Osteoblast (primary cell): Measurements from ENCODE around the gene LRRK1. TPM values are rescaled to one million over a fixed set of nuclear protein-coding genes. Genes with fewer than 3 reads are reported as not detected.

ENCODE experiments used
- DNase-seq: peaks from one replicate; pipeline ENCODE4 v3.0.0; 2011; ENCODE audit warnings: low spot score, mixed read lengths; ENCODE audit not compliant: insufficient read length; ENCODE audit errors: missing footprints
- H2AFZ ChIP-seq: 2 replicates; pipeline ENCODE4 v1.6.0; 2011; ENCODE audit warnings: mild to moderate bottlenecking, low read length
- H3K27ac ChIP-seq: 2 replicates; pipeline ENCODE4 v1.5.1; 2011; ENCODE audit warnings: mild to moderate bottlenecking, low read depth, low read length, moderate library complexity
- H3K27me3 ChIP-seq: 2 replicates; pipeline ENCODE4 v1.6.0; 2012; ENCODE audit warnings: mild to moderate bottlenecking, control low read depth, inconsistent platforms, low read length, moderate library complexity; ENCODE audit not compliant: insufficient read depth
- H3K36me3 ChIP-seq: 2 replicates; pipeline ENCODE4 v1.5.1; 2011; ENCODE audit warnings: mild to moderate bottlenecking, low read length, control low read depth, moderate library complexity; ENCODE audit not compliant: insufficient read depth
- H3K4me1 ChIP-seq: 2 replicates; pipeline ENCODE4 v1.5.1; 2011; ENCODE audit warnings: mild to moderate bottlenecking, low read length, control low read depth, moderate library complexity; ENCODE audit not compliant: insufficient read depth
- H3K4me2 ChIP-seq: 2 replicates; pipeline ENCODE4 v1.6.0; 2011; ENCODE audit warnings: mild to moderate bottlenecking, low read length; ENCODE audit not compliant: insufficient read depth
- H3K4me3 ChIP-seq: fragments of 200-600 bp; sonication (generic); 3 replicates; pipeline ENCODE4 v1.5.1; 2012; ENCODE audit warnings: mild to moderate bottlenecking, low read length, inconsistent platforms; ENCODE audit not compliant: insufficient read depth
- H3K79me2 ChIP-seq: 2 replicates; pipeline ENCODE4 v1.6.0; 2012; ENCODE audit warnings: mild to moderate bottlenecking, low read length, control low read depth, inconsistent platforms; ENCODE audit not compliant: insufficient read depth
- H3K9me3 ChIP-seq: 2 replicates; pipeline ENCODE4 v1.5.1; 2011; ENCODE audit warnings: low read depth, low read length, control low read depth
- H4K20me1 ChIP-seq: 2 replicates; pipeline ENCODE4 v1.6.0; 2012; ENCODE audit warnings: mild to moderate bottlenecking, low read length, control low read depth; ENCODE audit not compliant: insufficient read depth
- total RNA-seq: library from RNA; depleted of rRNA; stranded (reverse); fragments of >200 nt; gene quantifications from 2 replicates; pipeline ENCODE4 v1.2.3, GENCODE V29; 2012
- TF ChIP-seq, protein P1 (sequence below): IDR thresholded peaks from 2 replicates; pipeline ENCODE4 v1.5.1; 2011; ENCODE audit warnings: mild to moderate bottlenecking, low read depth, low read length, moderate library complexity; ENCODE audit errors: extremely low read depth

The LRRK1 gene
- total RNA-seq, 1 donor: 15.2 TPM

DNA sequence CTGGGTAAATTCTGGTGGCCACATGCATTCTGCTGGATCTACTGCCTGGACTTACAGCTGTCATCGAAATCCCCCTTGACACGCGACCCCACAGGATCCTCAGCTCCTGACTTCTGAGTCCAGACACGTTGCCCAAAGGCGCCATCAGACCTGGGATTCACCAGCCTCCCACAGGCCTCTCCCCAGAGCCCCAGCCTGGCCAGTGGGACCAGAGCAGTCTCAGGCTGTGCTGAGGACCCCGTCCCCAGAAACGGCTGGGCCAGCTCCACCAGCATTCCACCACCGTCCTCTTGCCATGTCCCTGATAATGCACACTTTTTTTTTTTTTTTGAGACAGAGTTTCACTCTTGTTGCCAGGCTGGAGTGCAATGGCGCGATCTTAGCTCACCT lies 166.1 kb downstream of the LRRK1 start:
- TF ChIP-seq, protein P1, sequence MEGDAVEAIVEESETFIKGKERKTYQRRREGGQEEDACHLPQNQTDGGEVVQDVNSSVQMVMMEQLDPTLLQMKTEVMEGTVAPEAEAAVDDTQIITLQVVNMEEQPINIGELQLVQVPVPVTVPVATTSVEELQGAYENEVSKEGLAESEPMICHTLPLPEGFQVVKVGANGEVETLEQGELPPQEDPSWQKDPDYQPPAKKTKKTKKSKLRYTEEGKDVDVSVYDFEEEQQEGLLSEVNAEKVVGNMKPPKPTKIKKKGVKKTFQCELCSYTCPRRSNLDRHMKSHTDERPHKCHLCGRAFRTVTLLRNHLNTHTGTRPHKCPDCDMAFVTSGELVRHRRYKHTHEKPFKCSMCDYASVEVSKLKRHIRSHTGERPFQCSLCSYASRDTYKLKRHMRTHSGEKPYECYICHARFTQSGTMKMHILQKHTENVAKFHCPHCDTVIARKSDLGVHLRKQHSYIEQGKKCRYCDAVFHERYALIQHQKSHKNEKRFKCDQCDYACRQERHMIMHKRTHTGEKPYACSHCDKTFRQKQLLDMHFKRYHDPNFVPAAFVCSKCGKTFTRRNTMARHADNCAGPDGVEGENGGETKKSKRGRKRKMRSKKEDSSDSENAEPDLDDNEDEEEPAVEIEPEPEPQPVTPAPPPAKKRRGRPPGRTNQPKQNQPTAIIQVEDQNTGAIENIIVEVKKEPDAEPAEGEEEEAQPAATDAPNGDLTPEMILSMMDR: no peak
- Histone ChIP-seq H3K4me1 (peaks cover 9% of the 10 kb centered on the region), H3K9me3 (no peaks in the 10 kb centered on the region), H3K4me3 (no peak overlapping the region), H3K27ac (no peak overlapping the region), H4K20me1 (no peaks in the 10 kb centered on the region), H3K27me3 (no peaks in the 10 kb centered on the region), H3K4me2 (no peak overlapping the region), H3K36me3 (no peaks in the 10 kb centered on the region), H2AFZ (no peak overlapping the region), H3K79me2 (no peaks in the 10 kb centered on the region)
- DNase-seq: no peak

DNA sequence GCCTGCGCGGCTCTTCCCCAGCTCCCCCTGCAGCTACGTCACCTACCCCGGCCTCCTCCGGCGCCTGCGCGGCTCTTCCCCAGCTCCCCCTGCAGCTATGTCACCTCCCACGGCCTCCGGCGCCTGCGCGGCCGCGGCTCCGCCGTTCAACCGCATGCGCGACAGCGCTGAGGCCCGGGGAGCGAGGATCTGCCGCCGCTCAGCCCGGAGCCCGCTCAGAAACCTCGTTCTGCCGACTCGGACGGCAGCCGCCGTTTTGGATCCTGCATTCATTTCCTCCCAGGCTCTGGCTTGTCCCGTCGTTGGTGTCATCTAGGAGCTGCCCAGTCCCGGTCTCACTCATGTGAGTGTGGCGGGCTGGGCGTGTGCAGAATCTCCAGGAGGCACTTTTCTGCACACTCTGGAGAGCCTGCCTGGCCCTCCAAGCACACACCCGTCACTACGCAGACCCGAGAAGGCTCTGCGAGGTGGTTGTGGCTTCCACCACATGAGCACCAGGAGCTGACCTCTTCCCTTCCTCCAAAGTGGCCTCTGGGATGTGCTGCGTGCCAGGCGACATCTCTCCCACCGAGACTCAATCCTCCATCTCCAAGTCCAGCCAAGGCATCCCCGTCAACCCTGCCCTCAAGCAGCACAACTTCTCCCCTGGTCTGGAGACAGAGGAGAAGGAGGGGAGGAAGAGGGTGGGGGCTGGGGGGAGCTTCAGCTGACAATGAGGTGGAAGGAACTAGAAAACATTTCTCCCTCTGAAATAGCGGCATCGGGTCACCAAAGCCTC lies 167.4 kb downstream of the LRRK1 start:
- Histone ChIP-seq H3K4me1 (peaks cover 17% of the 10 kb centered on the region), H3K79me2 (no peaks in the 10 kb centered on the region), H3K9me3 (no peaks in the 10 kb centered on the region), H3K27me3 (no peaks in the 10 kb centered on the region), H3K36me3 (no peaks in the 10 kb centered on the region), H3K4me3 (no peak overlapping the region), H3K4me2 (no peak overlapping the region), H3K27ac (no peak overlapping the region), H2AFZ (no peak overlapping the region), H4K20me1 (no peaks in the 10 kb centered on the region)
- peak; percentile 58 for DNase-seq
- TF ChIP-seq, protein P1: no peak

DNA sequence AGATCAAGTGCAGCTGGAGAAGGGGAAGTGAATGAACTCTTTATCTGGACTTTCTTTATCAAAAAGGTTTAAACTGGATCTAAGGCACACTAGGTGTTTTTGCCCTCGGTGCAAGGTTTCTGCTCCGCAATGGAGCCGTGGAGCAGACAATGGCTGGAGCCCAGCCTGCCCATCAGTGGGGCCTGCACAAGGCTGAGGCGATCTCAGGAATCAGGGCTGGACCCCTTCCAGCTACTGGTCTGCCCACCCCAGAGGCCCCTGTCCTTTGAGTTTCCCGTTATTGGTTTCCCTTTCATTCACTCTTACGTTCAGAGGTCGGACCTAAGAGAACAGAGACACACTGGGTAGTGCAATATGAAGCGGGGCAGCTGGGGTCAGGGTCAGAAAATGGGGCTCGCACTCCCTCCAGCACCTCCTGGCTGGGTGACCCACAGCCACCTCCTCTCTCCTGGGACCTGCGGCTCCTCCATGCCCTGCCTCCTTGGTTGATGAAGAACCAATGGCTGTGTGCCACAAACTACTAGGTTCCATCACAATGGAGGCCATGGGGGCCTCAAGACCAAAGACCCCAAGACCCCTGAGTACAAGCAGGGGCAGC lies 168.1 kb downstream of the LRRK1 start:
- Histone ChIP-seq H3K27ac (no peak overlapping the region), H4K20me1 (no peaks in the 10 kb centered on the region), H2AFZ (no peak overlapping the region), H3K4me2 (no peak overlapping the region), H3K27me3 (no peaks in the 10 kb centered on the region), H3K36me3 (no peaks in the 10 kb centered on the region), H3K79me2 (no peaks in the 10 kb centered on the region), H3K9me3 (no peaks in the 10 kb centered on the region), H3K4me3 (no peak overlapping the region), H3K4me1 (peaks cover 23% of the 10 kb centered on the region)
- TF ChIP-seq, protein P1: no peak
- DNase-seq: peak; percentile 18

DNA sequence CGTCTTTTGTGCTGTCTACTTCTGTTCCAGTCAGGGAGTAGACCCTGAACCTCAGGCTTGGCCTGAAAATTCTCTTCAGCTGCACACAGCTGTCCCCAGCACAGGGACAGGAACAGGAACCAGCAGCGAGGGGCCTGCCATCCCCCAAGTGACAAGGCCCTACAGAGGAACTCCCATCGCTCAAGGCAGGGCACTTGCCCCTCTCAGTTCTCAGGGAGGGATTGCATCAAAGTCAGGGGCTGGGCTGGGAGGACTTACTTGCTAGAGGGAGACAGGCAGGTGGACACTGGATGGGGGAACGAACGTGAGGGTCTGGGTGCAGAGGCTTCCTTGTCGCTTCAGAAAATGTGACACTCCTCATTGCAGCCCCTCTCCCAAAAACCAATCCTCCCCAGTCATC lies 169.1 kb downstream of the LRRK1 start:
- no peak overlapping the region for H3K4me3 ChIP-seq
- no peaks in the 10 kb centered on the region for H3K9me3 ChIP-seq
- H2AFZ ChIP-seq: no peak overlapping the region

More for the DNA sequence above, 169.1 kb downstream of the LRRK1 start:
- no peaks in the 10 kb centered on the region for H3K36me3 ChIP-seq
- peak overlapping the region; percentile 9 for H3K27ac ChIP-seq
- DNase-seq: peak; percentile 45
- H3K4me2 ChIP-seq: no peak overlapping the region
- TF ChIP-seq, protein P1: no peak
- H3K79me2 ChIP-seq: no peaks in the 10 kb centered on the region
- H3K27me3 ChIP-seq: no peaks in the 10 kb centered on the region
- peaks cover 27% of the 10 kb centered on the region for H3K4me1 ChIP-seq
- H4K20me1 ChIP-seq: no peaks in the 10 kb centered on the region
